IMR-90 (cell line): Measurements from ENCODE around the gene DMD. TPM values are rescaled to one million over a fixed set of nuclear protein-coding genes. Genes with fewer than 3 reads are reported as not detected.

Source experiments
- ATAC-seq: fragments of 200-7000 bp; cut with Tn5 transposase; 2 replicates; pipeline ENCODE4 v1.9.1; 2020; ENCODE audit warnings: low read depth, mild to moderate bottlenecking, moderate library complexity
- BruUV-seq: library from RNA; stranded (reverse); fragments of 400-500 nt; replicated peaks from 2 replicates; lab custom pipeline; 2021; lab: Mats Ljungman, UMichigan
- CTCF ChIA-PET: fragments of 300-600 bp; formaldehyde crosslinking; extraction: SDS; loops from one replicate; lab custom pipeline; 2021; ENCODE audit warnings: antibody characterized with exemption; lab: Yijun Ruan, JAX
- POLR2A ChIA-PET: fragments of 300-600 bp; sonication (Branson Sonifier 250); formaldehyde crosslinking; loops from one replicate; lab custom pipeline; 2022; ENCODE audit warnings: antibody characterized with exemption; ENCODE audit not compliant: unreplicated experiment; lab: Charles Lee
- DNase-seq: peaks from one replicate; pipeline ENCODE4 v3.0.0; 2013
- H2AFZ ChIP-seq: replicated peaks from 2 replicates; pipeline ENCODE3; 2013; ENCODE audit warnings: low read length, mild to moderate bottlenecking; ENCODE audit not compliant: poor library complexity
- H2AK5ac ChIP-seq: 2 replicates; pipeline ENCODE4 v1.6.1; 2013; ENCODE audit warnings: low read depth, low read length, inconsistent platforms
- H2AK9ac ChIP-seq: replicated peaks from 2 replicates; pipeline ENCODE3; 2013; ENCODE audit warnings: mild to moderate bottlenecking, low read depth, low read length, moderate library complexity; ENCODE audit not compliant: poor library complexity
- H2BK120ac ChIP-seq: 2 replicates; pipeline ENCODE4 v1.6.1; 2013; ENCODE audit warnings: low read depth, low read length, inconsistent platforms
- H2BK15ac ChIP-seq: 3 replicates; pipeline ENCODE4 v1.6.1; 2013; ENCODE audit warnings: low read depth, low read length, inconsistent platforms
- H2BK20ac ChIP-seq: 2 replicates; pipeline ENCODE4 v1.6.1; 2013; ENCODE audit warnings: low read depth, mild to moderate bottlenecking, inconsistent platforms, low read length, moderate library complexity
- H2BK5ac ChIP-seq: 2 replicates; pipeline ENCODE4 v1.6.1; 2013; ENCODE audit warnings: mild to moderate bottlenecking, low read depth, low read length, inconsistent platforms; ENCODE audit not compliant: poor library complexity, severe bottlenecking
- H3K14ac ChIP-seq: replicated peaks from 2 replicates; pipeline ENCODE4 v1.6.1; 2013; ENCODE audit warnings: low read depth, low read length, inconsistent platforms
- H3K18ac ChIP-seq: 2 replicates; pipeline ENCODE4 v1.6.1; 2013; ENCODE audit warnings: low read depth, low read length, control low read depth
- H3K23ac ChIP-seq: 2 replicates; pipeline ENCODE4 v1.6.1; 2013; ENCODE audit warnings: low read depth, low read length, inconsistent platforms
- H3K27ac ChIP-seq: 2 replicates; pipeline ENCODE4 v1.5.1; 2013; ENCODE audit warnings: mild to moderate bottlenecking, control low read depth, low read length; ENCODE audit not compliant: insufficient read depth
- H3K27me3 ChIP-seq: 2 replicates; pipeline ENCODE4 v1.6.1; 2013; ENCODE audit warnings: low read length; ENCODE audit not compliant: control insufficient read depth, insufficient read depth
- H3K36me3 ChIP-seq: 2 replicates; pipeline ENCODE4 v1.6.1; 2013; ENCODE audit warnings: low read length, mixed read lengths; ENCODE audit not compliant: control insufficient read depth, insufficient read depth
- H3K4ac ChIP-seq: 2 replicates; pipeline ENCODE4 v1.6.1; 2013; ENCODE audit warnings: low read depth, low read length, inconsistent platforms
- H3K4me1 ChIP-seq: 2 replicates; pipeline ENCODE4 v1.6.1; 2013; ENCODE audit warnings: low read length, mixed read lengths; ENCODE audit not compliant: control insufficient read depth, insufficient read depth
- H3K4me2 ChIP-seq: 2 replicates; pipeline ENCODE4 v1.6.1; 2013; ENCODE audit warnings: low read depth, mild to moderate bottlenecking, control low read depth, low read length, moderate library complexity
- H3K4me3 ChIP-seq: 2 replicates; pipeline ENCODE4 v1.5.1; 2013; ENCODE audit warnings: low read depth, mild to moderate bottlenecking, control low read depth, low read length, moderate library complexity; ENCODE audit not compliant: insufficient read depth
- H3K56ac ChIP-seq: 2 replicates; pipeline ENCODE4 v1.6.1; 2013; ENCODE audit warnings: low read length, inconsistent platforms; ENCODE audit not compliant: insufficient read depth; ENCODE audit errors: extremely low read depth
- H3K79me1 ChIP-seq, 2 experiments: 2 replicates each; pipeline ENCODE4 v1.6.1; 2013; ENCODE audit warnings: low read length in 2 of 2, inconsistent platforms in 1 of 2, low read depth in 1 of 2
- H3K9ac ChIP-seq: 2 replicates; pipeline ENCODE4 v1.6.1; 2013; ENCODE audit warnings: low read depth, low read length, control low read depth
- H3K9me1 ChIP-seq: 2 replicates; pipeline ENCODE4 v1.6.1; 2013; ENCODE audit warnings: low read length, inconsistent platforms; ENCODE audit not compliant: insufficient read depth
- H3K9me3 ChIP-seq: 2 replicates; pipeline ENCODE4 v1.6.1; 2013; ENCODE audit warnings: low read length; ENCODE audit not compliant: control insufficient read depth, insufficient read depth
- H4K20me1 ChIP-seq: 2 replicates; pipeline ENCODE4 v1.6.1; 2013; ENCODE audit warnings: low read length, inconsistent platforms; ENCODE audit not compliant: insufficient read depth
- H4K5ac ChIP-seq: 2 replicates; pipeline ENCODE4 v1.6.1; 2013; ENCODE audit warnings: mild to moderate bottlenecking, low read depth, low read length, control low read depth
- H4K8ac ChIP-seq, 2 experiments: 2 replicates each; pipeline ENCODE4 v1.6.1; 2013; ENCODE audit warnings: low read depth in 2 of 2, low read length in 2 of 2, control low read depth in 1 of 2, inconsistent platforms in 1 of 2
- H4K91ac ChIP-seq: 2 replicates; pipeline ENCODE4 v1.6.1; 2013; ENCODE audit warnings: low read depth, low read length, inconsistent platforms; ENCODE audit not compliant: insufficient read depth
- BHLHE40 ChIP-seq: fragments of 150-350 bp; IDR thresholded peaks from 2 replicates; pipeline ENCODE4 v1.6.1; 2016; ENCODE audit warnings: mild to moderate bottlenecking, low read depth, low read length
- CEBPB ChIP-seq: IDR thresholded peaks from 2 replicates; pipeline ENCODE4 v1.6.1; 2012; ENCODE audit warnings: low read depth, low read length, improper control_type of control experiment
- CTCF ChIP-seq: conservative IDR thresholded peaks from 2 replicates; pipeline ENCODE4 v1.5.1; 2012; ENCODE audit warnings: mild to moderate bottlenecking, low read depth, low read length, improper control_type of control experiment
- FOS ChIP-seq: fragments of 150-350 bp; IDR thresholded peaks from 2 replicates; pipeline ENCODE4 v1.6.1; 2016; ENCODE audit warnings: low read depth, low read length
- MAZ ChIP-seq: IDR thresholded peaks from 2 replicates; pipeline ENCODE4 v1.6.1; 2012; ENCODE audit warnings: low read depth, mild to moderate bottlenecking, low read length, improper control_type of control experiment, moderate library complexity, borderline replicate concordance
- MXI1 ChIP-seq: IDR thresholded peaks from 2 replicates; pipeline ENCODE4 v1.6.1; 2012; ENCODE audit warnings: low read depth, mild to moderate bottlenecking, low read length, moderate library complexity, borderline replicate concordance
- POLR2A ChIP-seq: IDR thresholded peaks from 2 replicates; pipeline ENCODE4 v1.6.1; 2012; ENCODE audit warnings: mild to moderate bottlenecking, low read depth, low read length
- RCOR1 ChIP-seq: IDR thresholded peaks from 2 replicates; pipeline ENCODE4 v1.6.1; 2012; ENCODE audit warnings: mild to moderate bottlenecking, low read length, improper control_type of control experiment; ENCODE audit not compliant: insufficient replicate concordance
- WGBS, 2 experiments: methylation state at CpG; one replicate each; pipeline versions ENCODE4 v1.1.5 to v1.1.7; 2013; ENCODE audit warnings: missing lambda C conversion rate in 2 of 2; ENCODE audit not compliant: insufficient read length in 1 of 2; ENCODE audit errors: extremely low coverage in 2 of 2; 5-methylcytosine and 5-hydroxymethylcytosine counted together
- dilution Hi-C: fragments of 300-500 bp; cut with HindIII; formaldehyde crosslinking; loops from one replicate; pipeline ENCODE4 v1.14.3; 2018; ENCODE audit warnings: low sequenced_read_pairs; ENCODE audit not compliant: unreplicated experiment
- in situ Hi-C: fragments of 300-500 bp; cut with MboI; formaldehyde crosslinking; loops from 3 replicates; pipeline ENCODE4 v1.14.3; 2019; ENCODE audit warnings: low sequenced_read_pairs, inconsistent platforms, mixed read lengths
- intact Hi-C: fragments of 100-400 bp; cut with micrococcal nuclease; formaldehyde crosslinking; loops from 2 replicates; pipeline ENCODE4 v1.10.0; 2022
- polyA plus RNA-seq, 3 experiments: library from polyadenylated mRNA; depleted of rRNA; stranded (reverse); fragments of >200 nt; gene quantifications; 2 replicates each; pipeline ENCODE4 v1.2.3, GENCODE V29; 2012; ENCODE audit warnings: low replicate concordance in 1 of 3
- total RNA-seq: library from RNA; depleted of rRNA; stranded (reverse); fragments of >200 nt; gene quantifications from 2 replicates; pipeline ENCODE4 v1.2.3, GENCODE V29; 2012

Gene DMD
- total and polyA plus RNA-seq, 2 of the 4 experiments (the other 2 are of a cell fraction), result 6.6 to 11.8 TPM

DNA sequence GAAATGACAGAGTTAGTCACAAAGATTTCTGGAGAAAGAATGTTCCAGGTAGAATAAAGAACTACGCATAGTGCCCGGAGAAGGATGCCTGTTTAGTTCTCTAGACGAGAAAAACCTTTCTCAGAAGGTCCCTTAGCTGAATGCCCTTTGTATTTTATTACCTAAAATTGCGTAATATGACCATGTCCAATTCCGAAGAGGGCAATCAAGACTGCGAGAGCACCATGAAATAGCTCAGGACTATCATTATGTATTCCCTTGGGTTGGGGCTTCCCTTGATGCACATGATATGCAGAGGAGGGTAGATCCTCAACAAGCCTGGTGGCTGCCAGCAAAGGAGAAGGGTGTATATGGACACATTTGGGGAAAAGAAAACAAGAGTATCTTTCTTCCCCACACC is 1781.4 kb downstream of the DMD start:
- dilution Hi-C loops, result no loop called here
- ChIA-PET CTCF (interaction anchor here (0.6 kb wide), 1 partner anchor 388 kb away, joined by 4 read pairs; no protein-coding TSS in a partner anchor), POLR2A (no interaction called here)
- Histone ChIP-seq H2BK15ac (no peak overlapping the region), H2AK9ac (no peak overlapping the region), H3K27me3 (no peaks in the 10 kb centered on the region), H4K5ac (no peak overlapping the region), H2BK20ac (no peak overlapping the region), H2BK120ac (no peak overlapping the region), H2AK5ac (no peak overlapping the region), H4K91ac (no peak overlapping the region), H3K9me3 (no peaks in the 10 kb centered on the region), H2AFZ (no peak overlapping the region), H3K36me3 (no peaks in the 10 kb centered on the region), H3K9ac (no peak overlapping the region), H3K14ac (no peak overlapping the region), H3K4ac (no peak overlapping the region), H3K27ac (no peak overlapping the region), H3K56ac (no peak overlapping the region), H3K23ac (no peak overlapping the region), H3K79me1 (no peaks in the 10 kb centered on the region), H3K4me3 (no peak overlapping the region), H3K4me1 (no peaks in the 10 kb centered on the region), H3K9me1 (no peaks in the 10 kb centered on the region), H2BK5ac (no peak overlapping the region), H3K4me2 (no peak overlapping the region), H3K18ac (no peak overlapping the region), H4K20me1 (no peaks in the 10 kb centered on the region), H4K8ac (no peak overlapping the region)
- TF ChIP-seq RCOR1, result no peak
- no peak for TF ChIP-seq MAZ
- no peak for TF ChIP-seq FOS
- TF ChIP-seq MXI1, result no peak
- TF ChIP-seq POLR2A, result no peak
- no peak for TF ChIP-seq BHLHE40
- peak; percentile 76 for TF ChIP-seq CEBPB
- no peak for TF ChIP-seq CTCF
- no TSS peak for BruUV-seq
- DNase-seq, result no peak
- WGBS, 2 experiments, result 88% methylated on average over 4 of the region's 6 CpGs; no CpG with 5 or more reads in 1 of the 2 experiments
- in situ Hi-C loops, result no loop called here
- intact Hi-C loops, result loop anchor here (10.0 kb wide), 1 partner anchor 165 kb away; no protein-coding TSS in a partner anchor
- no peak for ATAC-seq
